Mesendoderm (in vitro differentiated cells): ENCODE data around the gene PPP2R2C.

ENCODE experiments used
- DNase-seq: peaks from one replicate; pipeline ENCODE4 v3.0.0; 2013
- H2AK5ac ChIP-seq: 2 replicates; pipeline ENCODE4 v1.6.1; 2013; ENCODE audit warnings: low read length, inconsistent platforms
- H2BK120ac ChIP-seq: 2 replicates; pipeline ENCODE4 v1.6.1; 2013; ENCODE audit warnings: low read depth, mild to moderate bottlenecking, low read length, moderate library complexity, mixed read lengths
- H2BK15ac ChIP-seq: replicated peaks from 2 replicates; pipeline ENCODE4 v1.6.1; 2013; ENCODE audit warnings: low read depth, mild to moderate bottlenecking, moderate library complexity
- H2BK5ac ChIP-seq: 2 replicates; pipeline ENCODE4 v1.6.1; 2013; ENCODE audit warnings: low read length, inconsistent platforms
- H3K18ac ChIP-seq: 2 replicates; pipeline ENCODE4 v1.6.1; 2013; ENCODE audit warnings: mild to moderate bottlenecking, low read length, mixed read lengths
- H3K23ac ChIP-seq: one replicate; pipeline ENCODE4 v1.6.1; 2013; ENCODE audit warnings: low read length
- H3K27ac ChIP-seq: 2 replicates; pipeline ENCODE4 v1.5.1; 2013; ENCODE audit warnings: low read depth, mild to moderate bottlenecking, inconsistent platforms, low read length, moderate library complexity
- H3K27me3 ChIP-seq: 2 replicates; pipeline ENCODE4 v1.6.1; 2013; ENCODE audit warnings: low read length, control low read depth, mild to moderate bottlenecking, inconsistent platforms; ENCODE audit not compliant: insufficient read depth, poor library complexity
- H3K36me3 ChIP-seq: 2 replicates; pipeline ENCODE4 v1.6.1; 2013; ENCODE audit warnings: low read length, inconsistent platforms; ENCODE audit not compliant: control insufficient read depth, insufficient read depth
- H3K4ac ChIP-seq: one replicate; pipeline ENCODE4 v1.6.1; 2013; ENCODE audit warnings: low read depth, mild to moderate bottlenecking, low read length, moderate library complexity
- H3K4me1 ChIP-seq: 2 replicates; pipeline ENCODE4 v1.6.1; 2013; ENCODE audit warnings: low read depth, low read length, inconsistent platforms; ENCODE audit not compliant: control insufficient read depth
- H3K4me2 ChIP-seq: 2 replicates; pipeline ENCODE4 v1.6.1; 2013; ENCODE audit warnings: low read length
- H3K4me3 ChIP-seq: 2 replicates; pipeline ENCODE4 v1.5.1; 2013; ENCODE audit warnings: mild to moderate bottlenecking, low read length
- H3K56ac ChIP-seq: one replicate; pipeline ENCODE4 v1.6.1; 2013; ENCODE audit warnings: low read length
- H3K79me1 ChIP-seq: 2 replicates; pipeline ENCODE4 v1.6.1; 2013; ENCODE audit warnings: low read length, inconsistent platforms
- H3K79me2 ChIP-seq: 2 replicates; pipeline ENCODE4 v1.6.1; 2013; ENCODE audit warnings: mild to moderate bottlenecking, low read length; ENCODE audit not compliant: control insufficient read depth, insufficient read depth
- H3K9ac ChIP-seq: 2 replicates; pipeline ENCODE4 v1.6.1; 2013; ENCODE audit warnings: low read length, inconsistent platforms
- H4K5ac ChIP-seq: one replicate; pipeline ENCODE4 v1.6.1; 2013; ENCODE audit warnings: low read length
- H4K8ac ChIP-seq: one replicate; pipeline ENCODE4 v1.6.1; 2013; ENCODE audit warnings: low read depth, mild to moderate bottlenecking, control low read depth, low read length, moderate library complexity
- WGBS: extraction: QIAGEN DNeasy Blood & Tissue Kit; methylation state at CpG from one replicate; pipeline ENCODE4 v1.1.7; 2013; ENCODE audit warnings: low lambda C conversion rate, missing lambda C conversion rate; ENCODE audit not compliant: insufficient coverage; ENCODE audit errors: extremely low coverage; 5-methylcytosine and 5-hydroxymethylcytosine counted together

PPP2R2C gene

DNA sequence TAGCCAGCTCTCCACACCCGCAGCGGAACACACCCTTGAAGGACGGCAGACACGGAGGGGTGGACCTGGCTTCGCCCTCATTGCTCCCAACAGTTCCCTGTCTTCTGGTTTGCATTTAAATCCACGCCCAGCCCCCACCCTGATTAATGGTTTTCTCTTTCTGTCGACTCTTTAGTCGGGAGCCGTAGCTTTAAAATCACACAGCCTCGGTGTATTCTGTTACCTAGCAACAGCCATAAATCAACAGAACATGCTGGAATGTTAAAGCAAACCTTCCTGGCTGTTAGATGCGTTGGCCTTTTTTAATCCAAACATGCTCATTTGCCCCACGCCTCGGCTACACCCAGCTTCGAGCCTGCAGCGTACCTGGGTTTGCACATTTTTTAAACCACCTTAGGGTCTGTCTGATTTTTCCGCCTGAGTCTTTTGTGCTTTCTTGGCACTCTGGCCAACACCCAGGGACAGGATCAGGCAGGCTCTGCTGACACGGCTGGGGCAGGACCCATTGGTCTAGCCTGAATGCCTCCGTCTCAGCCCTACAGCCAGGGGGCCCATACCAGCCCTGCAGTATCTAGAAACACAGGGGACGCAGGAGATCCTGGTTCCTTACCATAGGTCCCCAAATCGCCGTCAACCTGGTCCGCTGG is 21.4 kb upstream of the PPP2R2C start:
- Histone ChIP-seq H2BK5ac (no peak overlapping the region), H3K36me3 (no peaks in the 10 kb centered on the region), H3K79me1 (no peaks in the 10 kb centered on the region), H4K8ac (no peak overlapping the region), H3K18ac (no peak overlapping the region), H3K56ac (no peak overlapping the region), H3K23ac (no peak overlapping the region), H3K27ac (no peak overlapping the region), H3K4me1 (no peaks in the 10 kb centered on the region), H2AK5ac (no peak overlapping the region), H3K27me3 (no peaks in the 10 kb centered on the region), H3K4me3 (no peak overlapping the region), H2BK120ac (no peak overlapping the region), H4K5ac (no peak overlapping the region), H3K4ac (no peak overlapping the region), H3K79me2 (no peaks in the 10 kb centered on the region), H3K4me2 (no peak overlapping the region), H2BK15ac (no peak overlapping the region), H3K9ac (no peak overlapping the region)
- WGBS = no CpG with 5 or more reads among the region's 22 CpGs
- DNase-seq = peak; percentile 83

GRCh38 chr4:6492861-6493657 is 20.6 kb upstream of the PPP2R2C start:
- no CpG with 5 or more reads among the region's 13 CpGs for WGBS
- H2AK5ac ChIP-seq = no peak overlapping the region
- H3K56ac ChIP-seq = no peak overlapping the region
- no peak overlapping the region for H3K4me3 ChIP-seq
- no peak overlapping the region for H2BK5ac ChIP-seq
- H4K5ac ChIP-seq = no peak overlapping the region
- H2BK120ac ChIP-seq = no peak overlapping the region
- no peak overlapping the region for H3K9ac ChIP-seq
- H3K27ac ChIP-seq = no peak overlapping the region
- no peaks in the 10 kb centered on the region for H3K36me3 ChIP-seq
- H3K4me2 ChIP-seq = no peak overlapping the region
- H3K23ac ChIP-seq = no peak overlapping the region
- no peak overlapping the region for H3K4ac ChIP-seq
- no peak overlapping the region for H3K18ac ChIP-seq
- DNase-seq = no peak
- no peaks in the 10 kb centered on the region for H3K27me3 ChIP-seq
- no peaks in the 10 kb centered on the region for H3K79me1 ChIP-seq
- no peaks in the 10 kb centered on the region for H3K4me1 ChIP-seq
- H3K79me2 ChIP-seq = no peaks in the 10 kb centered on the region
- H2BK15ac ChIP-seq = no peak overlapping the region
- no peak overlapping the region for H4K8ac ChIP-seq

GRCh38 chr4:6492027-6492590 is 19.7 kb upstream of the PPP2R2C start:
- no peak overlapping the region for H2BK5ac ChIP-seq
- H3K9ac ChIP-seq = no peak overlapping the region
- H4K8ac ChIP-seq = no peak overlapping the region
- no peaks in the 10 kb centered on the region for H3K27me3 ChIP-seq
- H3K4ac ChIP-seq = no peak overlapping the region
- H3K23ac ChIP-seq = no peak overlapping the region
- no peaks in the 10 kb centered on the region for H3K79me2 ChIP-seq
- H2BK120ac ChIP-seq = no peak overlapping the region
- no peak overlapping the region for H2AK5ac ChIP-seq
- no peak overlapping the region for H2BK15ac ChIP-seq
- no peaks in the 10 kb centered on the region for H3K79me1 ChIP-seq
- H3K27ac ChIP-seq = no peak overlapping the region
- no peaks in the 10 kb centered on the region for H3K36me3 ChIP-seq
- no peaks in the 10 kb centered on the region for H3K4me1 ChIP-seq
- no peak for DNase-seq
- WGBS = no CpG with 5 or more reads among the region's 6 CpGs
- no peak overlapping the region for H3K4me3 ChIP-seq
- H4K5ac ChIP-seq = no peak overlapping the region
- H3K4me2 ChIP-seq = no peak overlapping the region
- H3K18ac ChIP-seq = no peak overlapping the region
- no peak overlapping the region for H3K56ac ChIP-seq

DNA sequence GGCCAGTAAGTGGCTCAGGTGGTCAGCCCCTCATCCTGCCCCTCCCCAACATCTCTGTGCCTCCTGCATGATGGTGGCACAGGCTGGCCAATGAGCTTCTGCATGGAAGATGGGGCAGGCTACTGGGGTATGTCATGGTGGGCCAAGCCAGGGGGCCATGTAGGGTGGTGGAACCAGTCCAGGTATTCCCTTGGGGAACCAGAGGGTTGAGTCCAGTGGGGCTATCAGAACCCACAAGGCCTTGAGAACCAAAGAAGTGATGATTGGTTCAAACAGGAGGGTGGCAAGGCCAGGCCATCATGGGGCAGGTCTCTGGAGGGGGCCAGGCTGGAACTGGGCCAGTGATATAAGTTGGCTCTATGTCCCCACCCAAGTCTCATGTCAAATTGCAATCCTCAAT is 18.8 kb upstream of the PPP2R2C start:
- DNase-seq = no peak
- no peak overlapping the region for H2BK120ac ChIP-seq
- no peaks in the 10 kb centered on the region for H3K4me1 ChIP-seq
- no peak overlapping the region for H3K56ac ChIP-seq
- no peak overlapping the region for H3K23ac ChIP-seq
- H2AK5ac ChIP-seq = no peak overlapping the region
- H3K4me2 ChIP-seq = no peak overlapping the region
- H3K79me1 ChIP-seq = no peaks in the 10 kb centered on the region
- H3K4ac ChIP-seq = no peak overlapping the region
- no peaks in the 10 kb centered on the region for H3K79me2 ChIP-seq
- H2BK5ac ChIP-seq = no peak overlapping the region
- no peaks in the 10 kb centered on the region for H3K27me3 ChIP-seq
- no peak overlapping the region for H3K9ac ChIP-seq
- no peak overlapping the region for H4K8ac ChIP-seq
- no peak overlapping the region for H4K5ac ChIP-seq
- H3K27ac ChIP-seq = no peak overlapping the region
- H3K18ac ChIP-seq = no peak overlapping the region
- no peaks in the 10 kb centered on the region for H3K36me3 ChIP-seq
- no peak overlapping the region for H2BK15ac ChIP-seq
- no peak overlapping the region for H3K4me3 ChIP-seq

DNA sequence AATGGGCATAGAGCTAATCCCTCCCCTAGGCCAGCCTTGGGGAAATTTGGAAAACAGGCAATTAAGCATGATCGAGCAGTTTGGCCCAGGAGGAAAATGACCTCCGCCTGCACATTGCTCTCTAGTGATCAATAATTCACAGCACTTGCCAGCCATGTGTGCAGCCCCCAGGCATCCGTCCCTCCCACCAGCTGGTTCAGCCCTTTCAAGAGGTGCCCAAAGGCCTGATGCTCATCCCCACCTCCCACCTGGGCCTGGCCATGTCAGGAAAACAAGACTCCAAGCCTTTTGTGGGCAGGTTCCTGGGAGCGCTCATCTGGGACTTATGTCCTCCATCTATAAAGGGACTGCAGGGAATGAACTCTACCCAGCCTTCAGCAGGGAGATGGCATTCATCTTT is 17.5 kb upstream of the PPP2R2C start:
- no peaks in the 10 kb centered on the region for H3K36me3 ChIP-seq
- H2BK15ac ChIP-seq = no peak overlapping the region
- no peaks in the 10 kb centered on the region for H3K79me1 ChIP-seq
- no peak overlapping the region for H3K27ac ChIP-seq
- no peak overlapping the region for H3K4ac ChIP-seq
- whole genome bisulfite sequencing = no CpG with 5 or more reads among the region's 4 CpGs
- H3K18ac ChIP-seq = no peak overlapping the region
- no peak overlapping the region for H4K8ac ChIP-seq
- no peak overlapping the region for H3K4me2 ChIP-seq
- no peak overlapping the region for H3K56ac ChIP-seq
- no peaks in the 10 kb centered on the region for H3K4me1 ChIP-seq
- H3K9ac ChIP-seq = no peak overlapping the region
- DNase-seq = no peak
- H3K4me3 ChIP-seq = no peak overlapping the region
- no peak overlapping the region for H2BK5ac ChIP-seq
- no peak overlapping the region for H2BK120ac ChIP-seq
- no peak overlapping the region for H2AK5ac ChIP-seq
- H3K27me3 ChIP-seq = no peaks in the 10 kb centered on the region
- H3K79me2 ChIP-seq = no peaks in the 10 kb centered on the region
- no peak overlapping the region for H3K23ac ChIP-seq
- no peak overlapping the region for H4K5ac ChIP-seq
